GM18511 (cell line): ENCODE measurements around the gene SLC17A8.

Source experiments
- ATAC-seq: cut with Tn5 transposase; IDR thresholded peaks from one replicate; pipeline ENCODE4 v1.9.1; 2021; ENCODE audit warnings: mild to moderate bottlenecking, moderate library complexity; ENCODE audit not compliant: unreplicated experiment

SLC17A8 gene

GRCh38 chr12:100368066-100368465 is 11.2 kb downstream of the SLC17A8 start:
- no peak for ATAC-seq

- ATAC-seq: no peak
Measured at GRCh38 chr12:100371146-100371545, 14.3 kb downstream of the SLC17A8 start.

- ATAC-seq: no peak
Measured at GRCh38 chr12:100372853-100373640, 16.2 kb downstream of the SLC17A8 start.

GRCh38 chr12:100375038-100375735 is 18.3 kb downstream of the SLC17A8 start:
- ATAC-seq: no peak

GRCh38 chr12:100376161-100376560 is 19.3 kb downstream of the SLC17A8 start:
- ATAC-seq: no peak

- no peak for ATAC-seq
Measured at GRCh38 chr12:100381379-100381778, 24.5 kb downstream of the SLC17A8 start.

GRCh38 chr12:100382338-100382737 is 25.5 kb downstream of the SLC17A8 start:
- no peak for ATAC-seq

- no peak for ATAC-seq
Measured at GRCh38 chr12:100383586-100384558, 27.0 kb downstream of the SLC17A8 start.

GRCh38 chr12:100384559-100384935 is 27.7 kb downstream of the SLC17A8 start:
- ATAC-seq: no peak

GRCh38 chr12:100388382-100388781 is 31.5 kb downstream of the SLC17A8 start:
- ATAC-seq: no peak

GRCh38 chr12:100391856-100392255 is 35.0 kb downstream of the SLC17A8 start:
- ATAC-seq: no peak

- no peak for ATAC-seq
Measured at GRCh38 chr12:100393200-100393599, 36.3 kb downstream of the SLC17A8 start.

- ATAC-seq: no peak
Measured at GRCh38 chr12:100395811-100396210, 38.9 kb downstream of the SLC17A8 start.

GRCh38 chr12:100398307-100398706 is 41.4 kb downstream of the SLC17A8 start:
- ATAC-seq: no peak

GRCh38 chr12:100399095-100399494 is 42.2 kb downstream of the SLC17A8 start:
- ATAC-seq: no peak

GRCh38 chr12:100401660-100402059 is 44.8 kb downstream of the SLC17A8 start:
- ATAC-seq: no peak

GRCh38 chr12:100402763-100403162 is 45.9 kb downstream of the SLC17A8 start:
- ATAC-seq: no peak

- no peak for ATAC-seq
Measured at GRCh38 chr12:100403446-100403845, 46.6 kb downstream of the SLC17A8 start.

- ATAC-seq: no peak
Measured at GRCh38 chr12:100404769-100405407, 48.0 kb downstream of the SLC17A8 start.

- ATAC-seq: no peak
Measured at GRCh38 chr12:100413001-100413400, 56.1 kb downstream of the SLC17A8 start.

GRCh38 chr12:100414739-100415138 is 57.9 kb downstream of the SLC17A8 start:
- no peak for ATAC-seq
